Measurements from ENCODE around the gene CIDEC.

CIDEC gene

GRCh38 chr3:9879830-9880549 lies at the start of gene CIDEC:
TSS of gene CIDEC (minus strand) at chr3:9880253. CDS start at chr3:9878486, 1,767 bp downstream.
- Mint-ChIP-seq H3K27ac (peak within 1 kb of the TSS in 1 of 3 experiments; percentile 63), H3K27me3 (ENCODE audit: low read depth) (peaks cover 4% of the 10 kb centered on the region), H3K4me1 (peaks cover 23% of the 10 kb centered on the region), H3K36me3 (ENCODE audit: low read depth) (no peaks in the 10 kb centered on the region), H3K4me3 (no peak within 1 kb of the TSS), H3K9me3 (no peaks in the 10 kb centered on the region)
- no peak for TF ChIP-seq CTCF (IDR thresholded peaks at IDR 0.05; ENCODE audit: unreplicated experiment in 3 of 3)

- no peak for TF ChIP-seq CTCF (IDR thresholded peaks at IDR 0.05; ENCODE audit: unreplicated experiment in 3 of 3)
- no peak overlapping the region for H3K4me3 Mint-ChIP-seq
- H3K36me3 Mint-ChIP-seq (ENCODE audit: low read depth): peaks cover 18% of the 10 kb centered on the region
- no peak overlapping the region for H3K27ac Mint-ChIP-seq
- no peaks in the 10 kb centered on the region for H3K4me1 Mint-ChIP-seq
- H3K27me3 Mint-ChIP-seq (ENCODE audit: low read depth): peaks cover 3% of the 10 kb centered on the region
- H3K9me3 Mint-ChIP-seq: no peaks in the 10 kb centered on the region
These were observed 48.1 kb upstream of the CIDEC start for GRCh38 chr3:9928158-9928557.

- Mint-ChIP-seq H3K4me3 (peak overlapping the region; percentile 48 to 73 (median 57)), H3K36me3 (ENCODE audit: low read depth) (peaks cover 4% of the 10 kb centered on the region), H3K27ac (no peak overlapping the region), H3K27me3 (ENCODE audit: low read depth) (no peaks in the 10 kb centered on the region), H3K9me3 (no peaks in the 10 kb centered on the region), H3K4me1 (peaks cover 15% of the 10 kb centered on the region)
- TF ChIP-seq CTCF (IDR thresholded peaks at IDR 0.05; ENCODE audit: unreplicated experiment in 3 of 3): no peak
These were observed 38.4 kb upstream of the CIDEC start for GRCh38 chr3:9918261-9919038.

GRCh38 chr3:9917820-9918219 lies 37.8 kb upstream of the CIDEC start:
- Mint-ChIP-seq H3K4me1 (peaks cover 15% of the 10 kb centered on the region), H3K4me3 (peak overlapping the region; percentile 76 to 90 (median 90)), H3K27ac (peak overlapping the region in 2 of 3 experiments; percentile 66 to 93), H3K36me3 (ENCODE audit: low read depth) (peaks cover 4% of the 10 kb centered on the region), H3K27me3 (ENCODE audit: low read depth) (no peaks in the 10 kb centered on the region), H3K9me3 (no peaks in the 10 kb centered on the region)
- TF ChIP-seq CTCF (IDR thresholded peaks at IDR 0.05; ENCODE audit: unreplicated experiment in 3 of 3): no peak

- peaks cover 15% of the 10 kb centered on the region for H3K4me1 Mint-ChIP-seq
- no peaks in the 10 kb centered on the region for H3K36me3 Mint-ChIP-seq (ENCODE audit: low read depth)
- TF ChIP-seq CTCF (IDR thresholded peaks at IDR 0.05; ENCODE audit: unreplicated experiment in 3 of 3): no peak
- H3K27me3 Mint-ChIP-seq (ENCODE audit: low read depth): no peaks in the 10 kb centered on the region
- peak within 1 kb of the TSS; percentile 93 to 98 (median 97) for H3K27ac Mint-ChIP-seq
- H3K9me3 Mint-ChIP-seq: no peaks in the 10 kb centered on the region
- peak within 1 kb of the TSS; percentile 90 for H3K4me3 Mint-ChIP-seq
These were observed 37.0 kb upstream of the CIDEC start, which contains the start of gene IL17RC for GRCh38 chr3:9916734-9917680. TSS of gene IL17RC (plus strand) at chr3:9917098. CDS start at chr3:9917316, 218 bp downstream.
